ENCODE results near the gene S1PR5. TPM values are rescaled to one million over a fixed set of nuclear protein-coding genes. Genes with fewer than 3 reads are reported as not detected.
"Not testable (repeated sequence)": the region's sequence is repeated elsewhere in the genome, so short reads cannot be mapped to it uniquely, and the experiment has no call there.

The S1PR5 gene
- total RNA-seq, 3 donors from 2014 or later (not counting 1 experiment from before 2014, with no cell fraction given): 307 to 433 (median 368) TPM

- Mint-ChIP-seq H3K36me3 (no peaks in the 10 kb centered on the region), H3K27me3 (ENCODE audit: low read depth in 2 of 2) (no peaks in the 10 kb centered on the region), H3K27ac (peak overlapping the region; percentile 85), H3K9me3 (no peaks in the 10 kb centered on the region), H3K4me3 (peak overlapping the region; percentile 91), H3K4me1 (peaks cover 14 to 27% of the 10 kb centered on the region in 2 donors)
- ATAC-seq (peak; percentile 11 to 34 (median 16)), DNase-seq (peak in 1 of 2 donors; percentile 44)
- Histone ChIP-seq H3K9me3 (ENCODE audit: control insufficient read depth, insufficient read depth, low read length) (no peaks in the 10 kb centered on the region), H3K36me3 (ENCODE audit: control insufficient read depth, insufficient read depth, low read length) (peaks cover 20% of the 10 kb centered on the region), H3K27ac (ENCODE audit: low read length) (peak overlapping the region; percentile 55), H3K27me3 (ENCODE audit: control insufficient read depth, insufficient read depth, low read length) (no peaks in the 10 kb centered on the region), H3K4me1 (ENCODE audit: control insufficient read depth, insufficient read depth, low read length) (peaks cover 33% of the 10 kb centered on the region), H3K4me3 (ENCODE audit: low read length) (peak overlapping the region; percentile 74)
- TF ChIP-seq CTCF (IDR thresholded peaks at IDR 0.05): no peak
- WGBS (ENCODE audit: insufficient coverage): 24% methylated on average over 22 of the region's 22 CpGs
- intact Hi-C loops (cut with micrococcal nuclease): no loop called here
These were observed 27.1 kb upstream of the S1PR5 start for GRCh38 chr19:10544242-10544752.

GRCh38 chr19:10543420-10544241 is 26.4 kb upstream of the S1PR5 start, which contains the start of gene ATG4D:
ATG4D (plus strand) TSS chr19:10543904; CDS start chr19:10544091, 187 bp downstream.
- H3K4me1 Mint-ChIP-seq: peaks cover 18 to 33% of the 10 kb centered on the region in 2 donors
- Histone ChIP-seq H3K4me1 (ENCODE audit: control insufficient read depth, insufficient read depth, low read length) (peaks cover 38% of the 10 kb centered on the region), H3K9me3 (ENCODE audit: control insufficient read depth, insufficient read depth, low read length) (no peaks in the 10 kb centered on the region), H3K36me3 (ENCODE audit: control insufficient read depth, insufficient read depth, low read length) (peaks cover 15% of the 10 kb centered on the region), H3K4me3 (ENCODE audit: low read length) (peak within 1 kb of the TSS; percentile 74), H3K27ac (ENCODE audit: low read length) (peak within 1 kb of the TSS; percentile 62), H3K27me3 (ENCODE audit: control insufficient read depth, insufficient read depth, low read length) (no peaks in the 10 kb centered on the region)
- peak within 1 kb of the TSS; percentile 85 for H3K27ac Mint-ChIP-seq
- H3K4me3 Mint-ChIP-seq: peak within 1 kb of the TSS; percentile 91
- DNase-seq (peak; percentile 79 to 91), ATAC-seq (peak; percentile 83 to 90 (median 85))
- no peak for TF ChIP-seq CTCF (IDR thresholded peaks at IDR 0.05)
- H3K27me3 Mint-ChIP-seq (ENCODE audit: low read depth in 2 of 2): no peaks in the 10 kb centered on the region
- H3K9me3 Mint-ChIP-seq: no peaks in the 10 kb centered on the region
- intact Hi-C loops (cut with micrococcal nuclease): no loop called here
- 1% methylated on average over 79 of the region's 79 CpGs for WGBS (ENCODE audit: insufficient coverage)
- H3K36me3 Mint-ChIP-seq: no peaks in the 10 kb centered on the region

GRCh38 chr19:10543059-10543419 is 25.8 kb upstream of the S1PR5 start:
- H3K4me3 ChIP-seq (ENCODE audit: low read length): peak overlapping the region; percentile 74
- H3K9me3 ChIP-seq (ENCODE audit: control insufficient read depth, insufficient read depth, low read length): no peaks in the 10 kb centered on the region
- H3K4me3 Mint-ChIP-seq: peak overlapping the region; percentile 78
- TF ChIP-seq CTCF (IDR thresholded peaks at IDR 0.05): no peak
- H3K4me1 Mint-ChIP-seq: peaks cover 19 to 35% of the 10 kb centered on the region in 2 donors
- ATAC-seq (no peak), DNase-seq (no peak)
- H3K27ac Mint-ChIP-seq: peak overlapping the region; percentile 62 to 84
- H3K36me3 ChIP-seq (ENCODE audit: control insufficient read depth, insufficient read depth, low read length): peaks cover 9% of the 10 kb centered on the region
- 58% methylated on average over 7 of the region's 8 CpGs for WGBS (ENCODE audit: insufficient coverage)
- no peaks in the 10 kb centered on the region for H3K36me3 Mint-ChIP-seq
- peaks cover 38% of the 10 kb centered on the region for H3K4me1 ChIP-seq (ENCODE audit: control insufficient read depth, insufficient read depth, low read length)
- no peaks in the 10 kb centered on the region for H3K27me3 ChIP-seq (ENCODE audit: control insufficient read depth, insufficient read depth, low read length)
- intact Hi-C loops (cut with micrococcal nuclease): no loop called here
- H3K27me3 Mint-ChIP-seq (ENCODE audit: low read depth in 2 of 2): no peaks in the 10 kb centered on the region
- H3K27ac ChIP-seq (ENCODE audit: low read length): no peak overlapping the region
- H3K9me3 Mint-ChIP-seq: no peaks in the 10 kb centered on the region

GRCh38 chr19:10539016-10539415 is 21.8 kb upstream of the S1PR5 start:
- 25% methylated on average over 7 of the region's 9 CpGs for WGBS (ENCODE audit: insufficient coverage)
- H3K36me3 Mint-ChIP-seq; ATAC-seq; H3K27ac ChIP-seq (ENCODE audit: low read length); H3K27me3 ChIP-seq (ENCODE audit: control insufficient read depth, insufficient read depth, low read length); H3K9me3 Mint-ChIP-seq; H3K9me3 ChIP-seq (ENCODE audit: control insufficient read depth, insufficient read depth, low read length); H3K4me3 ChIP-seq (ENCODE audit: low read length); H3K27me3 Mint-ChIP-seq (ENCODE audit: low read depth in 2 of 2); intact Hi-C loops (cut with micrococcal nuclease); DNase-seq; H3K36me3 ChIP-seq (ENCODE audit: control insufficient read depth, insufficient read depth, low read length): not testable (repeated sequence)
- peaks cover 19% of the 10 kb centered on the region for H3K4me1 ChIP-seq (ENCODE audit: control insufficient read depth, insufficient read depth, low read length)
- peak overlapping the region; percentile 64 to 81 for H3K27ac Mint-ChIP-seq
- peak overlapping the region; percentile 70 for H3K4me3 Mint-ChIP-seq
- peaks cover 6 to 25% of the 10 kb centered on the region in 2 donors for H3K4me1 Mint-ChIP-seq

Data from natural killer cell (primary cell).